Kidney (tissue), 14 donors: ENCODE measurements around the gene SLU7. TPM values are rescaled to one million over a fixed set of nuclear protein-coding genes. Genes with fewer than 3 reads are reported as not detected.

Source experiments
- DNase-seq, 5 donors: peaks; one replicate each; pipeline ENCODE4 v3.0.0-alpha.2; 2013 to 2020
- FAIRE-seq: peaks from 2 replicates; lab custom pipeline; 2012; peaks lifted over from hg19 to GRCh38; lab: Jason Lieb, UNC
- H3K27ac ChIP-seq, 2 donors: one replicate each; pipeline ENCODE4 v1.7.0; 2013; ENCODE audit warnings: low read depth in 2 of 2, low read length in 2 of 2, inconsistent platforms in 1 of 2
- H3K27me3 ChIP-seq: one replicate; pipeline ENCODE4 v1.7.1; 2013; ENCODE audit warnings: low read length, inconsistent platforms; ENCODE audit not compliant: control insufficient read depth, insufficient read depth
- H3K36me3 ChIP-seq, 3 donors: one replicate each; pipeline versions ENCODE4 v1.7.0 to v1.7.1; 2013; ENCODE audit warnings: low read length in 3 of 3, control low read depth in 1 of 3, inconsistent platforms in 1 of 3; ENCODE audit not compliant: insufficient read depth in 3 of 3, control insufficient read depth in 2 of 3
- H3K4me1 ChIP-seq, 3 donors: one replicate each; pipeline versions ENCODE4 v1.7.0 to v1.7.1; 2013; ENCODE audit warnings: low read length in 3 of 3, inconsistent platforms in 1 of 3, low read depth in 1 of 3; ENCODE audit not compliant: control insufficient read depth in 2 of 3, insufficient read depth in 2 of 3
- H3K4me3 ChIP-seq, 3 donors: one replicate each; pipeline versions ENCODE4 v1.7.0 to v1.8.1; 2013; ENCODE audit warnings: low read length in 3 of 3, control low read depth in 1 of 3, inconsistent platforms in 1 of 3
- H3K9ac ChIP-seq, 3 donors: one replicate each; pipeline versions ENCODE4 v1.7.0 to v1.7.1; 2013; ENCODE audit warnings: low read length in 3 of 3, control low read depth in 1 of 3, inconsistent platforms in 1 of 3
- H3K9me3 ChIP-seq, 3 donors: one replicate each; pipeline versions ENCODE4 v1.7.0 to v1.7.1; 2013; ENCODE audit warnings: low read length in 3 of 3, control low read depth in 1 of 3, inconsistent platforms in 1 of 3; ENCODE audit not compliant: control insufficient read depth in 2 of 3, insufficient read depth in 1 of 3
- CTCF ChIP-seq: IDR thresholded peaks from 3 replicates; pipeline ENCODE4 v1.5.1; 2012; ENCODE audit warnings: mild to moderate bottlenecking, moderate library complexity, borderline replicate concordance; ENCODE audit not compliant: insufficient read depth; ENCODE audit errors: extremely low read depth
- intact Hi-C: fragments of 100-400 bp; cut with DNase I; formaldehyde crosslinking; loops from one replicate; pipeline ENCODE4 v1.11.1; 2022
- polyA plus RNA-seq: library from polyadenylated mRNA; stranded (reverse); fragments of 350-450 nt; fragmentation: Illumina TruSeq; extraction: RNeasy Lipid Tissue Mini Kit (QIAGEN cat#74804); gene quantifications from one replicate; pipeline ENCODE4 v1.2.3, GENCODE V29; 2014; ENCODE audit warnings: low read depth, low replicate concordance; ENCODE audit not compliant: insufficient read depth
- total RNA-seq: library from RNA; stranded (reverse); fragmentation: NEBNext Ultra II Directional; extraction: Animal tissue kit (Norgen Biotek cat#: 25700); gene quantifications from one replicate; pipeline ENCODE4 v1.2.1, GENCODE V29; 2021
- donor health status: control.
- donor health status: control.
- donor health status: control.
- donor health status: control.
- donor health status: control.
- donor health status: DM: yes; HTN: yes; CAD: no.
- donor health status: Normal renal cell carcinoma (clear cell type).

Gene SLU7
- total and polyA plus RNA-seq, 2 donors from 2014 or later, result 41.7 to 56.9 TPM

- no peak for TF ChIP-seq CTCF
- peak overlapping the region in 1 of 3 donors; percentile 15 for H3K9ac ChIP-seq
- no peak for DNase-seq
These were observed 48.2 kb downstream of the SLU7 start for GRCh38 chr5:160370713-160371034.

DNA sequence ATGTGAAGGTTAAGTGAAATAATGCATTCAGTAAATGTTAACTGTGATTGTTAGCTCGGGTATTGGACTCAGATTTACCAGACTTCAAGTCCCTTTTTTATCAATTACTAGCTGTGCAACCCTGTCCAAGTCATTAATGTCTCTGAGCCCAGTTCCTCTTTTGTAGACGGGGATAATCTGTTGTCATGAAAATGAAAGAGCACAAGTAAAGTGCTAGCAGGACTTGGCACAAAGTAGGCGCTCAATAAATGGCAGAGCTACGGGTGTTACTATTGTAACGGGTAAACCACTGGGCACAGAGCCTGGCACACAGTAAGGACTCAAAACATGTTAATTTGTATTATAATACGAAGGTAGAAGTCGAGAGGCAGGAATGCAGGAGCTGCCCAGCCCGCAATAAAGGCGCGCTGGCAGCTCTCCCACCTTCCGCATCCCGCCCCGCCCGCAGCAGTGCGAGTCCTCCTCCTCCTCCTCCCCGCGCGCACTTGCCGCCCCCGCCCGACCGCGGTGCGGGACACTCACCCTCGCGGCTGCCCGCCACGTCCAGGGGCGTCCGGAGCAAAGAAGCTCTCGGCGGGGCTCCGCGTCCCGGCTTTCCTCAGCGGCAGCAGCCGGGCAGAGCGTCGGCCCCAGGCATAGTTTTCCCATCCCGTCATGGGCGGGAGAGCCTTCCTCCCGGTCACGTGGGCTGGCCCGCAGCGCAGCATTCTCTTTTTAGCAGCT is 48.7 kb downstream of the SLU7 start, which contains the start of gene C1QTNF2:
Gene C1QTNF2 (minus strand): TSS at position 637 of the 723 bp plus-strand sequence. CDS start 15,615 bp downstream, outside the sequence.
- intact Hi-C loops, result no loop called here
- Histone ChIP-seq H3K9me3 (no peaks in the 10 kb centered on the region), H3K4me1 (no peaks in the 10 kb centered on the region), H3K9ac (peak within 1 kb of the TSS in 1 of 3 donors; percentile 15), H3K27me3 (peaks cover 2% of the 10 kb centered on the region), H3K4me3 (peak within 1 kb of the TSS; percentile 25 to 50 (median 34)), H3K36me3 (no peaks in the 10 kb centered on the region), H3K27ac (no peak within 1 kb of the TSS)
- TF ChIP-seq CTCF, result no peak
- FAIRE-seq (no peak), DNase-seq (peak; percentile 66 to 88 (median 81))

More at GRCh38 chr5:160370713-160371034, 48.2 kb downstream of the SLU7 start:
- Histone ChIP-seq H3K9me3 (no peaks in the 10 kb centered on the region), H3K27ac (no peak overlapping the region), H3K36me3 (no peaks in the 10 kb centered on the region), H3K4me3 (peak overlapping the region; percentile 25 to 50 (median 34)), H3K27me3 (peaks cover 2% of the 10 kb centered on the region), H3K4me1 (no peaks in the 10 kb centered on the region)
- intact Hi-C loops, result no loop called here
- no peak for FAIRE-seq

DNA sequence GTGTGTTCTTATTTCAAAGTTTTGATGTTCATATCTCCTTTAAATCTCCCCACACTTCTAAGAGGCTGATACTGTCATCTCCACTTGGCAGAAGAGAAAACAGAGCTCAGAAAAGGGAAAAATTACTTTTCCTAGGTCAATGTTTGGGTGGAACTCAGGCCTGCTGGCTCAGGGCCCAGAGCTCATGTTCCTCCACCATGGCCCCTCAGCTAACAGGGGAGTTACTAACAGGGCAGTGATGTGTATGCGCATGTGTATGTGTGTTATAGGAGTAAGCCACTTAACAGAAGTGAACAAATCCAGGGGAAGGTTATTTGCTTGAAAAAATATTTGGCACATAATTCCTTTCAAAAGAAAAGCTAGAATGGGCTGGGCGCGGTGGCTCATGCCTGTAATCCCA is 51.0 kb downstream of the SLU7 start:
- no peaks in the 10 kb centered on the region for H3K4me1 ChIP-seq
- intact Hi-C loops, result no loop called here
- no peak for TF ChIP-seq CTCF
- H3K36me3 ChIP-seq, result no peaks in the 10 kb centered on the region
- H3K27ac ChIP-seq, result no peak overlapping the region
- DNase-seq (no peak), FAIRE-seq (no peak)
- H3K9ac ChIP-seq, result no peak overlapping the region
- no peak overlapping the region for H3K4me3 ChIP-seq
- H3K9me3 ChIP-seq, result no peaks in the 10 kb centered on the region
- H3K27me3 ChIP-seq, result peaks cover 2% of the 10 kb centered on the region
